ENCODE data around the gene GALNT4. TPM values are rescaled to one million over a fixed set of nuclear protein-coding genes. Genes with fewer than 3 reads are reported as not detected.

GALNT4 gene
- total and polyA plus RNA-seq, 8 donors = 0.45 to 111 (median 6.6) TPM

GRCh38 chr12:89525824-89526770 is 1.5 kb upstream of the GALNT4 start, which contains the start of gene POC1B:
Gene POC1B (minus strand): TSS chr12:89526047. CDS start chr12:89525895, 152 bp downstream.
- H3K27me3 ChIP-seq = no peaks in the 10 kb centered on the region
- H3K4me1 ChIP-seq = peaks cover 25 to 59% (median 38%) of the 10 kb centered on the region in 4 donors
- 1 to 2% (median 2%) methylated on average over 26 to 39 of the region's 39 CpGs for WGBS, 5 donors
- intact Hi-C loops (cut with DNase I; ENCODE audit: low total_unique reads) = loop anchor here (10.0 kb wide), 1 partner anchor 511 kb away; no protein-coding TSS in a partner anchor
- H3K27ac ChIP-seq = peak within 1 kb of the TSS; percentile 90 to 96 (median 92)
- peak within 1 kb of the TSS; percentile 79 to 97 (median 90) for H3K4me3 ChIP-seq
- no peaks in the 10 kb centered on the region for H3K36me3 ChIP-seq
- no peaks in the 10 kb centered on the region for H3K9me3 ChIP-seq
- DNase-seq = peak; percentile 80 to 92
- peak in 2 of 4 donors; percentile 37 to 53 for TF ChIP-seq POLR2A (IDR thresholded peaks at IDR 0.05)
- TF ChIP-seq POLR2AphosphoS5 (IDR thresholded peaks at IDR 0.05) = peak in 2 of 3 donors; percentile 64 to 67
- TF ChIP-seq EP300 (IDR thresholded peaks at IDR 0.05) = no peak
- peak in 1 of 7 experiments; percentile 13 for TF ChIP-seq CTCF (IDR thresholded peaks at IDR 0.05)

DNA sequence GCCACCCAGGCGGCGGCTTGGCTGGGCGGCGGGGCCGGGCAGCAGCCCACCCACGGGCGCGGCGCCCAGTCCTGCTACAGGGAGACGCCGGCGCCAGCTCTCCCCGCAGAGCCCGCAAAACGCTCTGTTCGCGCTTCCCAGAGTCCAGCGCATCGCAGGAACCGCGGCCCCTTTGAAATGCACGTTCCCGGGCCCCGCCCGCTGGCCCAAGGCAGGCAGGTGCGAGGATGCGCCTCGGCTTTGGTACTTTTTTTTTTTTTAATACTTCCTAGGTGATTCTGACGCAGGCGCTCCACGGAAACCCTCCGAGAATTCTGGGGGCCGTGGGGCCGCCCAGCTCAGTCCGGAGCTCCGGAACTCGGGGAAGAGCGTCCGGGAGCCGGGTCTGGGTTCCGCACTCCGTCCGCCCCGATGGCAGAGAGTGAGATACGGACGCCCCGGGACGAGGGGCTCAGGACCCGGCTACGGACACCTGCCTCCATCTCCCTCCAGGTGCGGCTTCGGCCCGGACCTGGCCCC is 768 bp upstream of the GALNT4 start:
- TF ChIP-seq POLR2A (IDR thresholded peaks at IDR 0.05) (no peak), CTCF (IDR thresholded peaks at IDR 0.05) (no peak), EP300 (IDR thresholded peaks at IDR 0.05) (no peak), POLR2AphosphoS5 (IDR thresholded peaks at IDR 0.05) (no peak)
- intact Hi-C loops (cut with DNase I; ENCODE audit: low total_unique reads) = loop anchor here (10.0 kb wide), 1 partner anchor 511 kb away; no protein-coding TSS in a partner anchor
- Histone ChIP-seq H3K36me3 (no peaks in the 10 kb centered on the region), H3K27me3 (no peaks in the 10 kb centered on the region), H3K9me3 (no peaks in the 10 kb centered on the region), H3K4me3 (peak overlapping the region; percentile 79 to 97 (median 90)), H3K4me1 (peaks cover 25 to 66% (median 43%) of the 10 kb centered on the region in 4 donors), H3K27ac (peak overlapping the region; percentile 90 to 96 (median 92))
- peak; percentile 52 to 84 for DNase-seq
- 0 to 1% (median 0%) methylated on average over 38 to 53 of the region's 53 CpGs for WGBS, 5 donors

DNA sequence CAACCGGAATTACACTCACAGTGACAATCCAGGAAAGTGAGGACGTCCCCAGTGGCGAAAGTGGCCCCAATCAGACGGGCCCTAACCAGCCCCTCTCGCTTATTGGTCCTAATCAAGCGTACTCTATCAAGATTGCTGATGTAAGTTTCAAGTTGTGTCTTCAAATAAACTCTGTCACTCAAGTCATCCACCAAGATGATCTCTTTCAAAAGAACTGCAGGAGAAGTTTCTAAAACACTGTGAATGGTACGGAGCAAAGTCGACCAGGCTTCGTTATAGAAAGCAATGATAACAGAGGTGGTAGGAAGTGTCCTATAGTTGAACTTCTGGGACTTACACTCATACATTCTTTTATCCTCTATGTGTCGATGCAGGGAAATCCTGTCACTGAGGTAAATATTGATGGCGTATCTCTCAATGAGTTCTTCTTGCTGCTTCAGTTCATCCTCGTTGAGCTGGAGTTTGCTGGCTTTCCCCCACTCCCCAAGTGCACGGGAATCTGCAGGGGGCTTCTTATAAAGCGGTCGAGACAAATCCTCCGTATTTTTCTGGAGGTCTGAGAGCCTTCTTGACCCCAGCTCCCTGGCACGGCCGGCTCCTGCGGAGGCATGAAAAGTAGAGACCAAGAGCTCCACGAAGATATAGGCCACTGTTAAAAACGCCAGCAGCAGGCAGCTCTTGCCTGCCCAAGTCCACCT is 604 bp downstream of the GALNT4 start:
- DNase-seq = no peak
- TF ChIP-seq POLR2AphosphoS5 (IDR thresholded peaks at IDR 0.05) (no peak), EP300 (IDR thresholded peaks at IDR 0.05) (no peak), CTCF (IDR thresholded peaks at IDR 0.05) (no peak), POLR2A (IDR thresholded peaks at IDR 0.05) (no peak)
- no peaks in the 10 kb centered on the region for H3K9me3 ChIP-seq
- no peaks in the 10 kb centered on the region for H3K36me3 ChIP-seq
- H3K27me3 ChIP-seq = no peaks in the 10 kb centered on the region
- H3K4me3 ChIP-seq = peak overlapping the region; percentile 79 to 97 (median 90)
- H3K27ac ChIP-seq = peak overlapping the region; percentile 90 to 96 (median 92)
- peaks cover 25 to 69% (median 48%) of the 10 kb centered on the region in 4 donors for H3K4me1 ChIP-seq
- intact Hi-C loops (cut with DNase I; ENCODE audit: low total_unique reads) = loop anchor here (10.0 kb wide), 1 partner anchor 509 kb away; no protein-coding TSS in a partner anchor
- 13 to 26% (median 18%) methylated on average over 16 to 21 of the region's 21 CpGs for WGBS, 5 donors

- intact Hi-C loops (cut with DNase I; ENCODE audit: low total_unique reads) = loop anchor here (10.0 kb wide), 1 partner anchor 509 kb away; no protein-coding TSS in a partner anchor
- no peak for DNase-seq
- H3K4me1 ChIP-seq = peaks cover 25 to 73% (median 48%) of the 10 kb centered on the region in 4 donors
- H3K4me3 ChIP-seq = peak overlapping the region; percentile 79 to 97 (median 90)
- 35 to 67% (median 46%) methylated on average over 8 of the region's 8 CpGs for WGBS, 5 donors
- H3K9me3 ChIP-seq = no peaks in the 10 kb centered on the region
- H3K27me3 ChIP-seq = no peaks in the 10 kb centered on the region
- no peak for TF ChIP-seq EP300 (IDR thresholded peaks at IDR 0.05)
- no peak for TF ChIP-seq CTCF (IDR thresholded peaks at IDR 0.05)
- TF ChIP-seq POLR2AphosphoS5 (IDR thresholded peaks at IDR 0.05) = no peak
- no peak for TF ChIP-seq POLR2A (IDR thresholded peaks at IDR 0.05)
- H3K27ac ChIP-seq = peak overlapping the region; percentile 90 to 96 (median 92)
- H3K36me3 ChIP-seq = no peaks in the 10 kb centered on the region
These were observed 1.2 kb downstream of the GALNT4 start for GRCh38 chr12:89523393-89523792.
